ENCODE data around the gene PTGR2.
"Not testable (repeated sequence)": the region's sequence is repeated elsewhere in the genome, so short reads cannot be mapped to it uniquely, and the experiment has no call there.

PTGR2 gene

DNA sequence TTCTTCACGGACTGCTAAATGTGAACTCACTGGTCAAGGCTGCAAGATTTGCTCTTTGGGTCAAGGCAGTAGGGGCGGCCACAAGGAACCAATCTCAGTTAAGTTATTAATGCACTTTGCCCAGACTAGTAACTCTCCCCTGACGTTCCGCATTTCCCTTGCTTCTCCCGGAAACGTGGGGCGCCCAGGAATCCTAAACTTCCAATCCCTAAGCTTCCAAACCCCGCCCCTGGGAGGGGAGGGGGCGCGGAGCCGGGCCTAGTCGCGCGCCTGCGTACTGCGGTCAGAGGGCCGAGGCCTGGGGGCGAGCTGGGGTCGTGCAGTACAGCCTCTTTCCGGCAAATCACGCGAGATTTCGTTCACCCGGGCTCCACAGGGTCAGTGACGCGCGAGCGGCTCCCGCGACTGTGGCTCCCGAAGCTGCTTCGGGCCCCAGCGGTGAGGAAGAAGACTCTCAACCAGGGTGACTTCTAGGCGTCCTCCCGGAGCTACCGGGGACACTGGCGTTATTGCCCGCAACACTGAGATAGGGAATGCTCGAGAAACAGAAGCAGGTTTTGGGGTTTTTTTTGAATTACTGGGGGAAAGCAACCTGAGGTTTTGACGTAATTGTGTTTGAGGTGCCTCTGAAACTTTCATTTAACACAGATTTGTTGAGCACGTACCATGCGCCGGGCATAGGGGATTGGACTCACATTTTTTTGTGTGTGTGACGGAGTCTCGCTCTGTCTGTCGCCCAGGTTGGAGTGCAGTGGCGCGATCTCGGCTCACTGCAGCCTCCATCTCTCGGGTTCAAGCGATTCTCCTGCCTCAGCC lies at the start of gene PTGR2:
TSS of gene PTGR2 (plus strand) at position 265 of the 816 bp plus-strand sequence. CDS start 7,032 bp downstream, outside the sequence.
- peak; percentile 90 to 91 for DNase-seq

DNA sequence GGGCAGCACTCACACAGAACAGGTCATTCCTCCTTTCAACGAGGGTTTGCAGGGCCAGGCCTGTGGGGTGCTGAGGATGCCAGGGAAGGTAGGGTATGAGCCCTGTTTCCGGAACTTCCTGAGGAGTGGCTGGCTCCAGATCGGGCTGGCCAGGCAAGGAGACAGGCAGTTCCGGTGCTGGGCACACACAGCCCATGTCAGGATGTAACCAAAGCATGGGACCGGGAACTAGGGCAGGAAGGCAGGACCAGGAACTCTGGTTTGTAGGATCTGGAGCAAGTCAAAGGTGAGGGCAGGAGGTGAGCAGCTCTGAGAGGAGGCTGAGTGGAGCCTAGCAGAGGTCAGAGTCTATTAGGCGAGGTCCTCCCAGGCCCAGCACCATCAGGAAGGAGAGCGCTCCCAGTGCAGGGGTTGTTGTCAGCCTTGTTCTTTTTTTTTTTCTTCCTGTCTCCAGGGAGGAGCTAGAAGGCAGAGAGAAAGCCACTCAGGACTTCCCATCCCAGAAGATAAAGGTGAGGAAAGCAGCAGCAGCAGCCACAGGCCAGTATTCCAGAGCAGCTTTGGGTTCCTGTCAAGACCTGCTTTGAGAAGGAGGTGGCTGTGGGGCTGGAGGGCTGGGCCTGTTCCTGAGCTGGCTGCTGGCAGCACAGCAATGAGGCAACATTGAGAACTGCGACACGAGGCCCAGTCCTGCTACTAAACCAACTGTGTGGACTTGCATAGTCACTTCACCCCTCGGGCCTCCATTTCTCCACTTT lies 49.0 kb upstream of the PTGR2 start:
- DNase-seq: no peak

DNA sequence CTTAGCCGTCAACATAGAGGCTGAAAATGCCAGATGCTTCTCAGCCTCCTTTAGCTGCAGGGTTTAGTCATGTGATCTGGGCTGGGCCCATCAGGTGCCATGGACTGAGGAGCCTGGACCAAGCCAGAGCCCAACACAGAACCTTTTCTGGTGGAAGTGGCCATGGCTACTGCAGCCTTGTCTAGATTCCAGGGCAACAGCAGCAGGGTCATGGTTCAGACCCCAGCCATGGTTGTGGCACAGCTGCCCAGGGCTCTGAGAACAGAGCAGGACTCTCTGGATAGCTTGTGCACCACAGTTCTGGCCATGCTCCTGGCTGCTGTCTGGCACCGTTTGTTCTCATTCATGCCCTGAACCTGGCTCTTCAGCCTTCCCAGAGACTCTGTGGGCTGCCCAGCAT lies 47.0 kb upstream of the PTGR2 start:
- no peak for DNase-seq

DNA sequence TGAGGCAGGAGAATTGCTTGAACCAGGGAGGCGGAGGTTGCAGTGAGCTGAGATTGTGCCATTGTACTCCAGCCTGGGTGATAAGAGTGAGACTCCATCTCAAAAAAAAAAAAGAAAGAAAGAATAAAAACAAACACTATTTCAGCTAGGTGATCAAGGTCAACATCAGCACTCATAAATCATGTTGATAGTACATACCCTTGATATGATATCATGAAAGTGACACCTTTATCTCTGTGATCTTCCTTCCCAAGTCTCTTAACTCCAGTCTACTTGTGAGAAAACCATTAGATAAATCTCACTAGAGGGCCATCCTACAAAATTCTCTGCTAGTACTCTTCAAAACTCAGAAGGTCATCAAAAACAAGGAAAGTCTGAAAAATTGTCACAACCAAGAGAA lies 44.2 kb upstream of the PTGR2 start:
- DNase-seq: no peak

DNA sequence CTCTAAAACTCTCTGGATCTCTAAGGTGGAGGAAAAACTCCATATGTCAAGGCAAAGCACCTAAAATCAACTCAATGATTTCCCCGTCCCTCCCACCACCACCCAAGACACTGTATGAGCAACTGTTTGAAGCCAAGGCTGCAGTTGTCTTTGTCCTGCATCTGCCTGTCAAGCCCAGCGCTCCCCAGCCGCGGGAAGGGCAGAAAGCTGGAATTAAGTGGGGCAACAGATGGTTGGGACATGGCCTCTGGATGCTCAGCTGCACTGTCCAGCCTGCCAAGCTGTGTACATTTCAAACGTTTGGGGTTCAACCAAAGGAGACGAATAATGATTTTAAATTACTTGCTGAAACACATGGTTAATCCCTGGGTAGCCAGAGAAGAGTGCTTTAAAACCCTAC lies 42.2 kb upstream of the PTGR2 start:
- no peak for DNase-seq

DNA sequence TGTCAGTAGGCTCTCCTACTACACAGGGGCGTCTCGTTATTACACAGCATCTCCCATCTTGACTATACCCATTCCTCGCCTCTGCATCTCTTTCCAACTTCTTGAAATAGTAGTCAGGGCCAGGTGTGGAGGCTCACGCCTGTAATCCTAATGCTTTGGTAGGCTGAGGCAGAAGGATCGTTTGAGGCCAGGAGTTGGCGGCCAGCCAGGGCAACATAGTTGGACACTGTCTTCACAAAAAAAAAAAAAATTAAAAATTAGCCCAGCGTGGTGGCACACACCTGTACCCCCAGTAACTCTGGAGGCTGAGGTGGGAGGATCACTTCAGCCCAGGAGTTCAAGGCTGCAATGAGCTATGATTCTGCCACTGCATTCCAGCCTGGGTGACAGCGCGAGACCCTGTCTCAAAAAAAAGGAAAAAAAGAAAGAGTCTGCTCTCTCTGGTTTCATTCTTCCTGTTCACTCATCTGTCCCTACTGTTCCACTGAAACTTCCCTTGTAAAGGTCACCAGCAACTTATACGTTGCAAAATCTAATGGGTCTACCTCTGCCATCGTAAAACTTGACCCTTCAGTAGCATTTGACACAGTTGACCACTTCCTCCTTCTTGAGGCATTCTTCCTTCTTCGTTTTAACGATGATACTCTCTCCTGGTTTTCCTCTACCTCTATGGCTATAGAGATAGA lies 41.0 kb upstream of the PTGR2 start:
- no peak for DNase-seq

DNA sequence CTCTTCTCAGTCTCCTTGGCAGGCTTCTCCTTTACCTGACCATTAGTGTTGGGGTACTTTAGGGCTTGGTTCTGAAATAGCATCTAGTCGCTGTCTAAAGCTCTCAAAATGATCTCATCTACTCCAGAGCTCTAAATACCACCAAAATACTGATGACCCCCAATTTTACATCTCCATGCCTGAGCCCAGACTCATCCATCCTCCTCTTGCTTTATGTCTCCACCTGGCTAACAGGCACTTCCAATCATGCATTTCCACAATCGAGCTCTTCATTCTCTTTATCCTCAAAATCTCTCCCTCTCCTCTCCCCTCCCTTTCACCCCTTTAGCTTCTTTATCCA lies 40.5 kb upstream of the PTGR2 start:
- no peak for DNase-seq

DNA sequence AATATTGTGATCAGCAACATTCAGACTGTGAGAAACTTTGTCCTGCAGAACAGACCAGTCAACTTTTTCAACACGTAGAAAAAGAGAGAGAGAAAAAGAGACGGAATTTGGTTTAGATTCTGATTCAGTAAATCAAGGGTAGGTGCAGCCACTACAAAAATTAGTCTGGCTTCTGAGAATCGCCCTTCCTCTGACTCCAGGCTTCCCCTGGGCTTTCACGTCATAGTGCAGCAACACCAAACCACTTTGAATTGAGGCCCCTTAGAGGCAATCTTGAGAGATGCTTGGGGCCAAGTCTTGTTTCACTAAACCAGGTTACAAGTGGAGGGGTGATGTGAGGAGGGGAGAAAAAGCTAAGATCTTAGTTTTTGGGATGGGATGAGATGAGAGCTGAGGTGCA lies 37.5 kb upstream of the PTGR2 start:
- no peak for DNase-seq

DNA sequence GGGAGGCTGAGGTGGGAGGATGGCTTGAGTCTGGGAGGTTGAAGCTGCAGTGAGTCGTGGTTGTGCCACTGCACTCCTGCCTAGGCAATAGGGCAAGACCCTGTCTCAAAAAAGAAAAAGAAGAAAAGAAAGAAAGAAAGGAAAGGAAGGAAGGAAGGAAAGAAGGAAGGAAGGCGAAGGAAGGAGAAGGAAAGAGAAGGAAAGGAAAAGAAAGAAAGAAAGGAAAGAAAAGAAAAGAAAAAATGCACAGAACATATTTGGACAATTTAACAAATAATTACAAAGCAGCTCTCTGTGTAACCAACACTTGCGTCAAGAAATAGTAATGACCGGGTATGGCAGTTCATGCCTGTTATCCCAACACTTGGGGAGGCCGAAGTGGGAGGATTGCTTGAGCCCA lies 35.8 kb upstream of the PTGR2 start:
- no peak for DNase-seq

DNA sequence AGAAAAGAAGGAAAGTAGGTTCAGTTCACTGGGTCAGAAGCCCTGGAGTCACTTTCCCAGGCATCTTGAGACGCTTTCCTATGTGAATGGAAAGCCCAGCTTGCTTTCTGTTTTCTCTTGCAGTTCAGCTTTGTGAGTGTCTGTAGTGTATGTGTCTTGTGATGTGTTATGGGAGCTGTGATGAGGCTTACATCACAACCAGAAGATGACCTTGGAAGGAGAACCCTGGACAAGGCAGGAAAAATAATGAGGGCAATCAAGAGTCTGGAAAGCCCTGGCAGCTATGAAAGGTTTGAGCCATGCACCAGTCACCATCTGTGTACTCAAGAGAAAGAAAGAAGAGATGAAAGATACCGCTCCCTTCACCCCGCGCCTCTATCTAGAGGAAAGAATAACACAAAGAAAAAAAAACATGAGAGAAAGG lies 35.2 kb upstream of the PTGR2 start:
- no peak for DNase-seq

DNA sequence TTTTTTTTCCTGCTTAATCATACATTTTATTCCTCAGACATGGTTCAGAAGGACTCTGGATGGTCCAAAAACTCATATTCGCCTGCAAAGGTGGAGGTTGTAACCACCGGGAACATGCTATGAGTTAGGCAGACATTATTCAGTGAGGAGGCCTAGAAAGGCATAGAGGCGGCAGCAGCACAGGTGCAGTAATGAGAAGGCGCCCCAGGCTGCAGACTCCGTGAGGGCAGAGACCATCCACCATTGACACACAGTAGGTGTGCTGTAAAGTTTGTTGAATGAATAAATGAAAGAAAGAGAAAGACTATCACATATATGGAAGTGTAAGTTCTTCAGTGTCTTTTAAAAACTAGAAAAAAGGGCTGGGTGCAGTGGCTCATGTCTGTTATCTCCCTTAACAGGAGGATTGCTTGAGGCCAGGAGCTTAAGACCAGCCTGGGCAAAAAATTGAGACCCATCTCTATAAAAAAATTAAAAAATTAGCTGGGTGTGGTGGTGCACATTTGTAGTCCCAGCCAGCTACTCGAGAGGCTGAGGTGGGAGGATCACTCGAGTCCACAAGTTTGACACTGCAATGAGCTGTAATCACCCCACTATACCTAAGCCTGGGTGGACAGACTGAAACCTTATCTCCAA lies 34.5 kb upstream of the PTGR2 start:
- DNase-seq: no peak

DNA sequence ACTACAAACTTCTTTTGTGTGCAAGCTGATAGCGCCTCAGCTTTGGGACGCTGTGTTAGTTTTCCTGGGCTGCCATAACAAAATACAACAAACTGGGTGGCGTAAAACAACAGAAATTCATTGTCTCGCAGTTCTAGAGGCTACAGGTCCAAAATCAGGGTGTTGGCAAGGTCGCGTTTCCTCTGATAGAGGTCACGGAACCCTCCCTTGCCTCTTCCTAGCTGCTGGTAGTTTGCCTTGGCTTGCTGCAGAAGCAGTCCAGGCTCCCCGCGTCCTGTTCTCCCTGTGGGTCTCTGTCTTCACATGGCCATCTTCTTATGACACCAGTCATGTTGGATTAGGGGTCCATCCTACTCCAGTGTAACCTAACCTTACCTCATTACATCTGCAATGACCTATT lies 32.8 kb upstream of the PTGR2 start:
- no peak for DNase-seq

DNA sequence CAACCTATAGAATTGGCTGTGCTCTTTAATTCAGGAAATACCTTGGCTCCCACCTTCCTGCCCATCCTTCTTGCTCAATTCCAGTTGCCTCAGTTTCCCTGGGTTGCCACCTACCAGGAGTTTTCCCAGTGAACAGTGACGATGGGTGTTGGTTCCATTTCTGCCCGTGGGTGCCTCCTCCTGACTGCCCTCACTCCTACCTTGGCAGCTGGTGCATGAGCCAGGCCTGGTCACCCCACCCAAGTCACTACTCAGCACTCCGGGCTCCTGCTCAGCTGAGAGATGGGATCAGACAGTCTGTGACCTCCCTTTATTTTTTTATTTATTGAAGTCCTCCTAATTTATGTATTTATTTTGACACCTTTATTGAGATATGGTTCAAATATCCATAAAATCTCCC lies 31.0 kb upstream of the PTGR2 start:
- DNase-seq: no peak

DNA sequence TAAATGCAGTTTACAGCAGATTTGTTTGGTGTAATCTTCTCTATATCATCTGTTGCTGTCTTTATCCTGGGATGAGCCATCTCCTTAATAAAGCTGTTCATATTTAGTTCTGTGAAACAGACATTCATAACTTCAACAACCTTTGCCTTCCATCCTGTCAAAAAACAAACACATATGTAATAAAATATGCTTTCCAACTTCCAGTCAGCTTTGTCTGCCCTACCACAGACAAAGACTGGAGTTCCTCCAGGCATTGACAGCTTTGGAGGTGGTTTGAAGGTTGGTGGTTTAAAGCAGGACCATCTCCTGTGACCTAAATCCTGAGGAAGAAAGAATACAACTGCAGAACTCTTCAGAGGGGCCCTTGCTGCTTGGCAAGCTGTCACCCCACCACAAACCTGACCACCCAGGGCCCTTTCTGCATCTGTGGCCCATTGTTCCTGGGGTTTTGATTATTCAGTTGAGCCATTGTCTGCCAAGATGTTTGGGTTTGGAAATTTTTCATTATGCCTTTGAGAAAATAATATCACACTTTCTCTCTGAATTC lies 28.2 kb upstream of the PTGR2 start:
- DNase-seq: no peak

DNA sequence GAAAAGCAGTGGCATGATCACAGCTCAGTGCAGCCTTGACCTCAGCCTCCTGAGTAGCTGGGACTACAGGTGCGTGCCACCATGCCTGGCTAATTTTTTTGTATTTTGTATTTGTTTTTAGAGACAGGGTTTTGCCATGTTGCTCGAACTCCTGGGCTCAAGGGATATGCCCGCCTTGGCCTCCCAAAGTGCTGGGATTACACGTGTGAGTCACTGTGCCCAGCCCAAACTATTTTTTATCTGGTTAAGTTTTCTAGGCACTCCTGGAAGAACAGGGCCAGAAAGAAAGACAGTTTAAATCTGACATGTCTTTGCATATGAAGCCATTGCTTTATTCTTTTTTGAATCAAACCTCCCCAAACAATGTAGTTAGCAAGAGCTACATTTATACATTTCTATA lies 27.5 kb upstream of the PTGR2 start:
- DNase-seq: no peak

DNA sequence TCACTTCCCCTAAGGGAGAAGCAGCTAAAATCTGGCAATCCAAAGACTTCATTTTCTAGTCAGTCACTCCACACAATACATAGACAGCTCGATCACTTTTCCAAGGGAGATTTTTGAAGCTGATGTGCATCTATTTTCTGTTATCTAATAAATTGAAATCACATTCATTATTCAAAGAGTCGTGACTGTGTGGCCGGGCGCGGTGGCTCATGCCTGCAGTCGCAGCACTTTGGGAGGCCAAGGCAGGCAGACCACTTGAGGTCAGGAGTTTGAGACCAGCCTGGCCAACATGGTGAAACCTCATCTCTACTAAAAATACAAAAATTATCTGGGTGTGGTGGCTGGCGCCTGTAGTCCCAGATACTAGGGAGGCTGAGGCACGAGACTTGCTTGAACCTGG lies 27.1 kb upstream of the PTGR2 start:
- no peak for DNase-seq

DNA sequence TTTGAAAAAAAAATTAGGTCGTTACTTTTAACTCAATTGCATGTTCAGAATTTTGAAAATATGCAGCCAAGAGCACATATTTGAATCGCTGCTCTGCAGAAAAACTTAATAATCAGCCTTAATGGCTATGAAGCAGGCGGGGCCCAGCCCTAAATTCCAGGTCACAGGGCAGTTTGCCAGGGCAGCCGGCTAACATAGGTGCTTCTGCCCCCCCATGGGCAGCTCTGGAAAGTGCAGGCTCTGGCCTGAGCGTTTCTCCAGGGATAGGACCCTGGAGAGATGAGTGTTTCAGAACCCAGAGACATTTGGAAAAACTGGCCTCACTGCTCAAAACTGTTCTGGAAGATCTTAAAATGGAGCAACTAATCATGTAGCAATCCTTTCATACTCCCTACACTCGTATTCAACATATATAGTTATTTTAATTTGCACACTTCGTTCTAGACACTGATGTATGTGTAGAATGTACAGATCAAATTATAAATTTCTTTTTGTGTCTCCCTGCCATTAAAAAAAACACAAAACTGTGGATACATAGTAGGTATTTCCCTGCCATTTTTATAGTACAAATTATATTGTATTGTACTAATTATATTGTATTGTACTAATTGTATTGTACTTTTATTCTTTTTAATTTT lies 26.0 kb upstream of the PTGR2 start:
- peak; percentile 65 for DNase-seq

DNA sequence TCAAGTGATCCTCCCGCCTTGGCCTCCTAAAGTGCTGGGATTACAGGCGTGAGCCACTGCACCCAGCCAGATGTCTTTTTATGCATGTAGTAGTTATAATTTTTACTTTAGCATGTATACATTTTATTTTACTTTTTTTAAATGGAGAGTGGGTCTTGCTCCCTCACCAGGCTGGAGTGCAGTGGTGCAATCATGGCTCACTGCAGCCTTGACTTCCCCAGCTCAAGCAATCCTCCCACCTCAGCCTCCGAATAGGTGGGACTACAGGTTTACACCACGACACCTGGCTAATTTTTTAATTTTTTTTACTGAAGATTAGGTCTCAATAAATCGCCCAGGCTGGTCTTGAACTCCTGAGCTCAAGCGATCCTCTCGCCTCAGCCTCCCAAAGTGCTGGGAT lies 24.4 kb upstream of the PTGR2 start:
- DNase-seq: not testable (repeated sequence)

DNA sequence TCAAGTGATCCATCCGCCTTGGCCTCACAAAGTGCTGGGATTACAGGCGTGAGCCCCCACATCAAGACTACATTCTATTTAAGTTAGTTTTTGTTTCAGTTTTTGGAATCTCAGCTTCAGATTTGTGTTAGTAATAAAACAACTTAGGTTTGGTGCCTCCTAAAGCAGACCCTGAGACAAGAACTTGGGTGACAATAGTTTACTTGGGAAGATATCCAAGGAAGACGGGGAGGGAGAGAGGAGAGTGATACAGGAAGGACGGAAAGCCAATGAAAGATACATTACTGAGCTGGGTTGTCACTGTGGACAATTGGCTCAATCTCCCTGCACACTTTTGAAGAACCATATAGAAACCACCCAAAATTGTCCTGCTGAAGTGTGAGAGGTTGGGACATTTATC lies 22.6 kb upstream of the PTGR2 start:
- DNase-seq: no peak

DNA sequence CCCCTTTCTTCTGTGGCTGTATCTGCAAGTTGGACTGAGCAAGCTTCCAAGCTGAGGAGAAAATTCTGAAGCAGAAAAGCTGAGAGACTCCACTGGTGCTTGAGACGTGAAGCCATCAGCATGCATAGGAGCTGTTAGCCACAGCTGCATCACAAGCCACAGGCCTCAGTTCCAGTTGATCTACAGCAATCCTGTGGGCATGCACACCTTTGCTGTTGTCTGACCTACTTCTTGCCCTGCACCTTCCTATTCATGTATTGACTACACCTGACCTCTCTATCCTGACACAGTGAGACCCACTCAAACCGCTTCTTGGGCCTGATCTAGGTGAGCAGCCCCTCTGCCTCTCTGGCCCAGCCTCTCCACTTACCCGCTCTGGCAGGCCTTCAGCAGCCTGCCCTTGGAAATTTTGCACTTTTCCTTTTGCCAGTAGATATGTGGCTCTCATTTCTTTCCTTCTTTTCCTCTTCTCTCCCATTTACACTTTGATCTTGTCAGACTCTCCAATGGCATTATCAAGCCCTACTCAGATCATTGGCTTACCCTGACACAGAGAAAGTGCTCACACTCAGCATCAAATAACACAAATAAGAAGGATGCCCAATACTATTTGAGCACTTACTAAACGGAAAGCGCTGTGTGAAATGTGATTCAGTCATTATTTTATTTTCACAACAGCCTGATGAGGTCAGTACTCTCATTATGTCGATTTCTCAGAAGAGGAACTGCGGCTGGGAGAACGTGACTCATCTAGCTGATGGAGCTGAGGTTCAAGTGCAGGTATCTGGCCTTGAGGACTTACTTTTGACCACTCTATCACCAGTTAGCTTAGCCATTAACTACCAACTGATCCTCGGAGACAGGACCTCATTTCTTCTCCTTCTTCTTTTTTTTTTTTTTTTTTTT lies 21.9 kb upstream of the PTGR2 start:
- no peak for DNase-seq

DNA sequence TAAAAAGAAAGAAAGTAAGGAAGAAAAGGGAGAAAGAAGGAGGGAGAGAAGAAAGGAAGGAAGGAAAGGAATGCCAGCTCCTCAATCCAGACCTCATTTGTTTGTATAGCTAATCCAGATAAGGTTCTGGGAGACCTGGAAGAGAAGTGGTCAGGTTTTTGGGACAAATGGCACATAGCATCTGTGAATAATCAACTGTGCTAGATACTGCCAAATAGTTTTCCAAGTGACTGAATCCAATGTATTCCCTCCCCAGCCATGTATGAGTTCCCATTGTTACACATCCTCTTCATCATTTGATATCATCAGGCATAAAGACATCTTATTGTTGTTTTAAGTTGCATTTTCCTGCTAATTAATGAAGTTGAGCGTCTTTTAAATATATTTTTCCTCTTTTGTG lies 18.6 kb upstream of the PTGR2 start:
- no peak for DNase-seq
